Measurements from ENCODE around the gene HTD2. TPM values are rescaled to one million over a fixed set of nuclear protein-coding genes. Genes with fewer than 3 reads are reported as not detected.
A peak's percentile ranks its signal among the peaks of the same experiment; 100 is the strongest.
"Not testable (repeated sequence)": the region's sequence is repeated elsewhere in the genome, so short reads cannot be mapped to it uniquely, and the experiment has no call there.

The HTD2 gene
- total RNA-seq, 1 experiment from 2014 or later: 10.1 TPM

DNA sequence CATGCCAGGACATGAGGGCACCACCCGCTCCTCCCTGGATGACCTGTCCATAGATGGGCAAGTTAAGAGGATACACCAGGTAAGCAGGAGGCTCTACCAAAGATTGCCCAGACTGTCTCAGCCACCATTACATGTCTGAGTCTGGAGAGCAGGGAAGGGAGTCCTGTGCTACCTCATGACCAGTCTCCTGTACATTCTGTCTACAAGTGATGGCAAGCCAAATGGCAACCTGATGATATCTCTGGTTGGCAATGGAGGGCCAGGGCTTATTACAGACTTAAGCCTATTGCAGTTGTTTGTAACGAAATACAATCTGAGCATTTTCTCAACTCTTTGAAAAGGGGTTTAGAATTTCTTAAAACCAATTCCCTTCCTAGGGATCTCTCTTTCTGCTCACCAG is 37.0 kb upstream of the HTD2 start:
- H3K27me3 Mint-ChIP-seq (ENCODE audit: insufficient read depth, unreplicated experiment): no peaks in the 10 kb centered on the region

DNA sequence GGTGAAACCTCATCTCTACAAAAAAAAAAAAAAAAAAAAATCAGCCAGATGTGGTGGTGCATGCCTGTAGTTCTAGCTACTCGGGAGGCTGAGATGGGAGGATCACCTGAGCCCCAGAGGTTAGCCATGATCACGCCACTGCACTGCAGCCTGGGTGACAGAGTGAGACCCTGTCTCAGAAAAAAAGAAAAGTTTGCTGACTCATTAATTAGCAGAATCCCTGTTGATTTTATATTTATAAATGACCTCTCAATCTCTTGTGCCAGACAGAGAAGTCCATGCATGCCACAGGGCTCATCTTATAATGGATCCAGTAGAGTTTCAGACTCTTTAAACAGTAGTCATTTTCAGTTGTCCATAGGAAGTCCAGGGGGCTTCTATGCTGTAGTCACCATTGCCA is 35.8 kb upstream of the HTD2 start:
- TF ChIP-seq, protein P1, sequence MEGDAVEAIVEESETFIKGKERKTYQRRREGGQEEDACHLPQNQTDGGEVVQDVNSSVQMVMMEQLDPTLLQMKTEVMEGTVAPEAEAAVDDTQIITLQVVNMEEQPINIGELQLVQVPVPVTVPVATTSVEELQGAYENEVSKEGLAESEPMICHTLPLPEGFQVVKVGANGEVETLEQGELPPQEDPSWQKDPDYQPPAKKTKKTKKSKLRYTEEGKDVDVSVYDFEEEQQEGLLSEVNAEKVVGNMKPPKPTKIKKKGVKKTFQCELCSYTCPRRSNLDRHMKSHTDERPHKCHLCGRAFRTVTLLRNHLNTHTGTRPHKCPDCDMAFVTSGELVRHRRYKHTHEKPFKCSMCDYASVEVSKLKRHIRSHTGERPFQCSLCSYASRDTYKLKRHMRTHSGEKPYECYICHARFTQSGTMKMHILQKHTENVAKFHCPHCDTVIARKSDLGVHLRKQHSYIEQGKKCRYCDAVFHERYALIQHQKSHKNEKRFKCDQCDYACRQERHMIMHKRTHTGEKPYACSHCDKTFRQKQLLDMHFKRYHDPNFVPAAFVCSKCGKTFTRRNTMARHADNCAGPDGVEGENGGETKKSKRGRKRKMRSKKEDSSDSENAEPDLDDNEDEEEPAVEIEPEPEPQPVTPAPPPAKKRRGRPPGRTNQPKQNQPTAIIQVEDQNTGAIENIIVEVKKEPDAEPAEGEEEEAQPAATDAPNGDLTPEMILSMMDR (IDR thresholded peaks at IDR 0.05; ENCODE audit: unreplicated experiment): no peak
- CTCF ChIA-PET: interaction anchor here (0.6 to 2.1 kb wide), 8 partner anchors 15 to 129 kb away, joined by 3 to 8 read pairs (median 4); partner anchors contain the start of genes HTD2 and RPP14
- intact Hi-C loops (cut with micrococcal nuclease): no loop called here
- no peaks in the 10 kb centered on the region for H3K9me3 Mint-ChIP-seq (ENCODE audit: unreplicated experiment)
- no peak overlapping the region for H3K27ac Mint-ChIP-seq (ENCODE audit: low read depth, unreplicated experiment)
- H3K36me3 Mint-ChIP-seq (ENCODE audit: insufficient read depth, unreplicated experiment): peaks cover 18% of the 10 kb centered on the region
- POLR2A ChIA-PET: interaction anchor here (1.1 to 2.1 kb wide), 2 partner anchors 16 to 36 kb away, joined by 5 read pairs; partner anchors contain the start of genes HTD2 and RPP14
- no peak for DNase-seq (ENCODE audit: unreplicated experiment)
- H3K4me1 Mint-ChIP-seq (ENCODE audit: insufficient read depth, unreplicated experiment): peaks cover 14% of the 10 kb centered on the region
- BruUV-seq (replicated peaks): no TSS peak
- H3K27me3 Mint-ChIP-seq (ENCODE audit: insufficient read depth, unreplicated experiment): no peaks in the 10 kb centered on the region
- no peak overlapping the region for H3K4me3 Mint-ChIP-seq (ENCODE audit: unreplicated experiment)

More for the DNA sequence above, 37.0 kb upstream of the HTD2 start:
- ChIA-PET CTCF (interaction anchor here (0.9 to 1.8 kb wide), 4 partner anchors 30 to 54 kb away, joined by 3 to 8 read pairs (median 4); partner anchors contain the start of genes HTD2 and RPP14), POLR2A (interaction anchor here (1.1 to 2.1 kb wide), 2 partner anchors 15 to 37 kb away, joined by 5 read pairs; partner anchors contain the start of genes HTD2 and RPP14)
- H3K4me1 Mint-ChIP-seq (ENCODE audit: insufficient read depth, unreplicated experiment): peaks cover 14% of the 10 kb centered on the region
- intact Hi-C loops (cut with micrococcal nuclease): no loop called here
- no peak for DNase-seq (ENCODE audit: unreplicated experiment)
- no TSS peak for BruUV-seq (replicated peaks)
- no peaks in the 10 kb centered on the region for H3K9me3 Mint-ChIP-seq (ENCODE audit: unreplicated experiment)
- peaks cover 10% of the 10 kb centered on the region for H3K36me3 Mint-ChIP-seq (ENCODE audit: insufficient read depth, unreplicated experiment)
- TF ChIP-seq, protein P1 (IDR thresholded peaks at IDR 0.05; ENCODE audit: unreplicated experiment): no peak
- no peak overlapping the region for H3K4me3 Mint-ChIP-seq (ENCODE audit: unreplicated experiment)
- no peak overlapping the region for H3K27ac Mint-ChIP-seq (ENCODE audit: low read depth, unreplicated experiment)

GRCh38 chr3:58271901-58272501 is 34.3 kb upstream of the HTD2 start:
- intact Hi-C loops (cut with micrococcal nuclease): loop anchor here (1.0 kb wide), 1 partner anchor 35 kb away; the partner anchor contains the start of gene ABHD6
- peak; percentile 80 for DNase-seq (ENCODE audit: unreplicated experiment)
- Mint-ChIP-seq H3K27me3 (ENCODE audit: insufficient read depth, unreplicated experiment) (no peaks in the 10 kb centered on the region), H3K27ac (ENCODE audit: low read depth, unreplicated experiment) (peak overlapping the region; percentile 58), H3K4me3 (ENCODE audit: unreplicated experiment) (no peak overlapping the region), H3K36me3 (ENCODE audit: insufficient read depth, unreplicated experiment) (peaks cover 24% of the 10 kb centered on the region), H3K9me3 (ENCODE audit: unreplicated experiment) (no peaks in the 10 kb centered on the region), H3K4me1 (ENCODE audit: insufficient read depth, unreplicated experiment) (peaks cover 14% of the 10 kb centered on the region)
- ChIA-PET CTCF (interaction anchor here (0.7 to 2.1 kb wide), 5 partner anchors 17 to 33 kb away, joined by 4 to 5 read pairs (median 4); partner anchors contain the start of genes HTD2 and RPP14), POLR2A (interaction anchor here (0.6 to 1.2 kb wide), 7 partner anchors 8 to 59 kb away, joined by 3 to 5 read pairs (median 4); partner anchors contain the start of genes HTD2 and RPP14)
- no TSS peak for BruUV-seq (replicated peaks)
- TF ChIP-seq, protein P1 (IDR thresholded peaks at IDR 0.05; ENCODE audit: unreplicated experiment): no peak

DNA sequence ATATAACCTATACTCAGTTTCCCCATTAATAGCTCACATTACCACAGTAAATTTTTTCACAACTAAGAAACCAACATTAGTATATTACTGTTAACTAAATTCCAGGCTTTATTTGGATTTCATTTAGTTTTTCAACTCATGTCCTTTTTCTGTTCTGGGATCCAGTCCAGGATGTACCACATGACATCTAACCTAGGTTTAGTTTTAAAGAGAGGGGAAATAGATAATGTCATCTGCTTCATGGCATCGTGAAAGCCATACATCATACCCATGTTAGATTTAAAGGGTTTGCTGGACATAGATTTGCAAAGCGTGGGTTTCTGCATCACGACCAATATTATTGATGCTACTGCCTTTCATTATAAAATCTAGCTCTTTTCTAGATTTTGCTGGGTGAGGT is 33.4 kb upstream of the HTD2 start:
- ChIA-PET POLR2A (interaction anchor here (0.6 to 1.2 kb wide), 4 partner anchors 10 to 60 kb away, joined by 3 to 5 read pairs (median 4); no protein-coding TSS in a partner anchor), CTCF (no interaction called here)
- Mint-ChIP-seq H3K4me3 (ENCODE audit: unreplicated experiment) (no peak overlapping the region), H3K36me3 (ENCODE audit: insufficient read depth, unreplicated experiment) (peaks cover 19% of the 10 kb centered on the region), H3K27ac (ENCODE audit: low read depth, unreplicated experiment) (peak overlapping the region; percentile 58), H3K4me1 (ENCODE audit: insufficient read depth, unreplicated experiment) (peaks cover 14% of the 10 kb centered on the region), H3K9me3 (ENCODE audit: unreplicated experiment) (no peaks in the 10 kb centered on the region), H3K27me3 (ENCODE audit: insufficient read depth, unreplicated experiment) (no peaks in the 10 kb centered on the region)
- intact Hi-C loops (cut with micrococcal nuclease): loop anchor here (1.0 kb wide), 1 partner anchor 36 kb away; the partner anchor contains the start of gene ABHD6
- TF ChIP-seq, protein P1 (IDR thresholded peaks at IDR 0.05; ENCODE audit: unreplicated experiment): no peak
- DNase-seq (ENCODE audit: unreplicated experiment): no peak
- BruUV-seq (replicated peaks): no TSS peak

DNA sequence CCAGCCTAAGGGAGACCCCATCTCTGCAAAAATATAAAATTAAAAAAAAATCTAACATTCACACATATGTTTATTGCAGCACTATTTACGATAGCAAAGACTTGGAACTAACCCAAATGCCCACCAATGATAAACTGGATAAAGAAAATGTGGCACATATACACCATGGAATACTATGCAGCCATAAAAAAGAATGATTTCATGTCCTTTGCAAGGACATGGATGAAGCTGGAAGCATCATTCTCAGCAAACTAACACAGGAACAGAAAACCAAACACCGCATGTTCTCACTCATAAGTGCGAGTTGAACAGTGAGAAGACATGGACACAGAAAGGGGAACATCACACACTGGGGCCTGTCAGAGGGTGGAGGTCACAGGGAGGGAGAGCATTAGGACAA is 33.0 kb upstream of the HTD2 start:
- BruUV-seq (replicated peaks); intact Hi-C loops (cut with micrococcal nuclease): not testable (repeated sequence)

More for the DNA sequence above, 33.0 kb upstream of the HTD2 start:
- not testable (repeated sequence) for H3K27ac Mint-ChIP-seq (ENCODE audit: low read depth, unreplicated experiment); DNase-seq (ENCODE audit: unreplicated experiment); H3K9me3 Mint-ChIP-seq (ENCODE audit: unreplicated experiment); H3K27me3 Mint-ChIP-seq (ENCODE audit: insufficient read depth, unreplicated experiment); H3K4me3 Mint-ChIP-seq (ENCODE audit: unreplicated experiment)
- Mint-ChIP-seq H3K36me3 (ENCODE audit: insufficient read depth, unreplicated experiment) (peaks cover 19% of the 10 kb centered on the region), H3K4me1 (ENCODE audit: insufficient read depth, unreplicated experiment) (peaks cover 17% of the 10 kb centered on the region)
- ChIA-PET POLR2A (interaction anchor here (0.6 to 1.0 kb wide), 2 partner anchors 10 to 12 kb away, joined by 3 to 4 read pairs; no protein-coding TSS in a partner anchor), CTCF (interaction anchor here (1.0 kb wide), 1 partner anchor 70 kb away, joined by 3 read pairs; no protein-coding TSS in a partner anchor)
